HG03097 (cell line): ENCODE results near the gene MAOB.
"Not testable (repeated sequence)": the region's sequence is repeated elsewhere in the genome, so short reads cannot be mapped to it uniquely, and the experiment has no call there.

Source experiments
- ATAC-seq: cut with Tn5 transposase; IDR thresholded peaks from one replicate; pipeline ENCODE4 v1.9.1; 2021; ENCODE audit not compliant: unreplicated experiment, low FRiP score

The MAOB gene

DNA sequence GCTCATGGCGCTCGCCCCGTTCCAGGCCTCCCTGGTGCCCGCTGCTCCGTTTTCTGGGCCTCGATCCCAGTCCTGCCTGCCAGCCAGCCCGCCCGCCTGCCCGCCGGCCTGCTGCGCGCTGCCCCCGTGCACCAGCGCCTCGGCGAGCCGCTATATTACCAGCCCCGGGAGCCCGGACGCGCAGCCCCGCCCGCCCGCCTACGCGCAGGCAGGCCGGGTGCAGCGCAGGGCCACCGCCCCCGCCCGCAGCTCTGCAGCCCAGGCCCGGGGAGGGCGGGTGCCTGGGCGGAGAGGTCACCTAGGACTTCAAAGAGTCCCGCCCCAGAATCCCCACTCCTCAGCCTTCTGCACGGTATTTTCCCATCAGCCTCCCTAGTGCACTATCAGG lies at the start of gene MAOB:
Gene MAOB (minus strand): TSS at position 157 of the 388 bp plus-strand sequence. CDS start 151 bp downstream, at position 6.
- ATAC-seq: no peak

DNA sequence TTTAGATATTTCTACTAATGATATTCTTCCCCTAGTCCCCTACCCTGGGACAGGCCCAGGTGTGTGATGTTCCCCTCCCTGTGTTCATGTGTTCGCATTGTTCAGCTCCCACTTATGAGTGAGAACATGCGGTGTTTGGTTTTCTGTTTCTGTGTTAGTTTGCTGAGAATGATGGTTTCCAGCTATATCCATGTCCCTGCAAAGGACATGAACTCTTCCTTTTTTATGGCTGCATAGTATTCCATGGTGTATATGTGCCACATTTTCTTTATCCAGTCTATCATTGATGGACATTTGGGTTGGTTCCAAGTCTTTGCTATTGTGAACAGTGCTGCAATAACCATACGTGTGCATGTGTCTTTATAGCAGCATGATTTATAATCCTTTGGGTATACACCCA lies 39.8 kb upstream of the MAOB start:
- ATAC-seq: not testable (repeated sequence)

- ATAC-seq: not testable (repeated sequence)
These were observed 28.5 kb upstream of the MAOB start for GRCh38 chrX:43910772-43911171.

DNA sequence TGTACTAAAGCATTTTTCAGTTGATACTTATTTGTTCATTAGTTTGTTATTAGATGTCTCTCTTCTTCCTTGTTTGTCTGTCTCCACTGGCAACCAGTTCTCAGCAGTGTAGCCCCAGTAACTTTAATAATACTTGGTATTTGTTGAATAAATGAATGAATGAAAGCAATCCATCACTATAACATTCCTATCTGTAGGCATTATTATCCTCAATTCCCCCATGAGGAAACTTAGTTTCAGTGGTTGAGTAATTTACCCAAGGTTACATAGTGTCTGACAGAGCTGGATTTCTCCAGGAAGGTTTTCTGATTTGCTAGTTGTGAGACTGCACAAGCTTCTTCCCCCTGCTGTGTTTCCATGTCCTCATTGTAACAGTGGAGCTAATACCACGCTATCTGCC lies 27.8 kb upstream of the MAOB start:
- ATAC-seq: no peak

GRCh38 chrX:43909141-43909540 lies 26.9 kb upstream of the MAOB start:
- ATAC-seq: no peak

DNA sequence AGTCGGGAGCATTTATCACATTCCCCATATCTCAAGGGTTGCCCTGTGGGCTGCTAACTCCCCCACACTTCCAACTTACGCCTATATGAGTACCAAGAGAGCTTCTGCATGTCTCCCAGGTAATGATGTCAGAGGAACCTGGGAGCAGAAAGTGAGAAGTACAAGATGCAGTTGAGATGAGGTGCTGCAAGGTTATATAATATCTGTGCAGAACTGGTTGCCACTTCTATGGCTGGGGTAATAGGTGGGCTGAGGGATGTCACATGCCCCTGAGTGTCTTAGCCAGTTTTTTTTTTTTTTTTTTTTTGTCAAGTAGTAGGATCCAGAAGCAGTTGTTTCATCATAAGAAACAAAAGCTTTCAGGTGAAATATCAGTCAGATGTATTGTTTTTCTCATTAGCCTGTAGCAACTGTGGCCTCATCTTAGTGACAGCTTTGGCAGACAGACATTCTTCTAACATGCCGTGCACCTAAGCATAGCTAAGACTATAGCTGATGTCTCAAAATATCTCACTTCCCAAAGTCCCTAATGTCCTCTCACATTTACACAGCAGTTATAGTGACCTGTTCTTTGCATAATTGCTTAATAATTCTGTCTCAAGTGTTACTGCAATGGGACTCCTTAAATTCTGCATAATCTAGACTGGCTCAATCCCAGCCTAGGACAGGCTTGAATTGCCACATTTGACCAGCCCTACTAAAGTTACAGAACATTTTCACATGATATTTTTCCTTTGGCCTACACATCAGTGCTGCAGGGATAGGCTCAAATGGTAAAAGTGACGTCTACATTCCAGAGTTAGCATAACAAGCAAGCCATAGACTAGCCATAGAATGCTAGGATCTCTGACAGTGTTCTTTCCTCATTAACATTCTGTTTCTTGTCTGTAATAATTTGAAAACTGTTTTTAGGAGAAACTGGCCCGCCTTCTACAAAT lies 17.9 kb upstream of the MAOB start:
- no peak for ATAC-seq

DNA sequence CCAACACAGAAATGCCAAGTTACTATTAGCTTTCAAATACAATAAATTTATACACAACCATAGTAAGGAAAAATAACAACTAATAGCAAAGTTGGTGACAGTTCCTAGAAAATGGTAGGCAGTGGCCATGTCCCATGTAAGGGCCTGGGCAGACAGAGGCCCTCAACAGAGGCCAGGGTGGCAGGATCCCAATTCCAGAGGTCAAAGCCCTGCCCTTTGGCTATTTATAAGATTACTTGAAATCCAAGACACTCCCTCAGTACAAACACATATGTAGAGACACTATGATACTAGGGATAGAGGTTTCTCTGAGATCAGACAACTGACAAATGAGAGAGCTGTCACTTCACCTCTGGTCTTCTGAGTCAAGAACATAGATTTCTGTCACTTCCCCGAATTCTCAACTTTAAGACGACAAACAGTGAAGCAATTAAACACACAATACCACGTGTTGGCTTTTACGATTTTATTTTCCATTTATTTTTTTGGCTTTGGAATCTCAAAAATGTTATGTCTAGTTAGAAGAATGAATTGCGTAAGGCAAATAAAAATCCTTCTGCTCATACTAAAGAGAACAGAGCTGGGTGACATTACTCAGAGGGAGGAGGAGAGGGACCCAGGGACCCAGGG lies 16.3 kb upstream of the MAOB start:
- no peak for ATAC-seq

- no peak for ATAC-seq
These were observed 15.0 kb upstream of the MAOB start for GRCh38 chrX:43897290-43897689.

DNA sequence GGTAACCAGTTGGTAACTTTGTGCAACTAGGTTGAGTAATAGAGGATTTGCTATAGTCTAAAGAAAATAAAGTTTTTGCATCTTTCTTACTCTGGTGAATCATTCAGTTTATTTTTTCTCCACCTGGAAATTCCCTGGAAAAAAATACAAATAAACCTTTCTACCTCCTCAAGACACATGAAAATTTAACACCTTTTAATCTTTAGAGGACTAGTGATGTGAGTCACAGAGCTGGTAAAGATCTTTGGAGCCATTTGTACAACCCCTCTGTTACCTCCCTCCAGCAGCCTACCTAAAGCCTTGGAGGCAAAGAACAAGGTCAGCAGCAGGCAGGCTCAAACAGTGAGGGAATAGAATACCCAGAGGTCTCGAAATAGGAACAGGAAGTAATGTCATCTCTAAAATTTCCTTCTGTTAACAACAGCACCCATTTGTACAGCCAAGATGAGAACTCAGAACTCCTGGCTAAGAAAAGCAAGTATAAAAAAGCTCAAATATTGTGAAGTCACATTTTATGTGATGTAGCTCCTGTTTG lies 10.2 kb upstream of the MAOB start:
- ATAC-seq: no peak

GRCh38 chrX:43885617-43886016 lies 3.4 kb upstream of the MAOB start:
- no peak for ATAC-seq

GRCh38 chrX:43881410-43882293 lies 598 bp downstream of the MAOB start:
- no peak for ATAC-seq

- no peak for ATAC-seq
These were observed 1.8 kb downstream of the MAOB start for GRCh38 chrX:43880425-43880824.

DNA sequence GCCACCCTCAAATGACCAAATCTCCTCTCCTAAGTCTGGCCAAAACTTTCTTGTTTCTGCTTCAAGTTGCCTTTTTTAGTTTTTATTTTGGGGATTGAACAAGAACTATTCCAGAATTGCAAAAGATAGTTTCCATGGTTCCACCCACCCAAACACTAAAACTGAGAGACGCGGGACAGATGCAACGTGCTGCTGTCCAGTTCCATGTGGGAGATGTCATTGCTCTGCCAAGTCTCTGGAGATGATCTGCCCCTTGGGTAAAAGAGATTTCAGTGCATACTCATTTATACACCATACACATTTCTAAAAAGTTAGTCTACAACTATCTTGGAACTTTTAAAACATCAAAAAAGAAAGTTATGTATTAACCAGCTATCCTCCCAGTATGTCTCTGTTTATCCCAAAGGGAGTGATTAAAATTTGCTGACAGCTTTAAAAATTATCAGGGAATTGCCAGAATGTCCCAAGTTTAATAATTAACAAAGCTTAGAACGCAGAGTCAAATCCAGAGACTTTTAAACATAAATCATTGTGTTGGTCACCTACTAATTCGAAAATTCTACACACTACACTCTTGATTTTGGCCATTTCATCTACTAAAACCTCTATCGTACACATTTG lies 3.2 kb downstream of the MAOB start:
- no peak for ATAC-seq

GRCh38 chrX:43876680-43877079 lies 5.6 kb downstream of the MAOB start:
- ATAC-seq: no peak

DNA sequence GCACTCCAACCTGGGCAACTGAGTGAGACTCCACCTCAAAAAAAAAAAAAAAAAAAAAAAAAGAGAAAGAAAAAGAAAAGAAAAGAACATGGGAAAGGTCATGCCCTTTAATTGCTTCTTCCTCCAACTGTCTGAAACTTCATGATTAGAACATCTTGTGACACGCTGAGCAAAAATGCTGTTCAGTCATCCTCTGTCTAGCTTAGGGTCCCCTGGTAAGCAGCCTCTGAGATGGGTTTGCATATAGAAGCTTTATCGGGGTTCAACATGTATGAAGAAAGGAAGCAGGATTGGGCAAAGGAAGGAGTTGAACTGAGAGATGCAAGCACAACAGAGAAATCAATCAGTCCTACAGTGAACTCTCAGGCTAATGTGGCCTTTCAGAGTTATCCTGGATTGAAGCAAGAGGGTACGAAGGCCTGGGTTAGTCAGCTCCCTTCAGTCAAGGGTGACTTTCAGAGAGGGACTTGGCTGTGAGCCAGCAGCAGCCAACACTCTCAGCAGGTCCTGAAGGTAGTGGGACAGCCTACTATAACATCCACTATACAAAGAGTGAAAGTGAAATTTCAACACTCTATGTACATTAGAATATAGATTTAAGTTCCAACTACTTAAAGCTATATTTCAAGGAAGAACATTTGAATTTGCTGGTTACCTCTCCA lies 11.4 kb downstream of the MAOB start:
- ATAC-seq: no peak

DNA sequence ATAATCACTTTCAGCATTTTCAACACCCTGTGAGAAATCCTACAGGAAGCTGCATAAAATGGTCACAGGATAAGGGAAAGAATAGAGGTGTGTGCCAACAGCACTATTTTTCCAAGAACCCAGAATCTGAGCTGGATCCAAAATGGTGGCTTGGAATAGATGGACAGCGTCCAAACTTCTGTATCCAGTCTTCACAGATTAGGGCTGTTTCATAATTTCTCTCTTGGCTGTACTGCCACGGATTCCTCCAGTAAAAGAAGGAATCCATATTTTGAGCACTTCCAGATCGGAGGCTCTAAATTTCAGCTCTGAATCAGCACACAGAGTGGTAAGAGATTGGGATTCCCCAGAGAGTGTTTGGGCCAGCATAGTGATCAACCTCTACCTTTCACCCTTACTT lies 12.2 kb downstream of the MAOB start:
- no peak for ATAC-seq

DNA sequence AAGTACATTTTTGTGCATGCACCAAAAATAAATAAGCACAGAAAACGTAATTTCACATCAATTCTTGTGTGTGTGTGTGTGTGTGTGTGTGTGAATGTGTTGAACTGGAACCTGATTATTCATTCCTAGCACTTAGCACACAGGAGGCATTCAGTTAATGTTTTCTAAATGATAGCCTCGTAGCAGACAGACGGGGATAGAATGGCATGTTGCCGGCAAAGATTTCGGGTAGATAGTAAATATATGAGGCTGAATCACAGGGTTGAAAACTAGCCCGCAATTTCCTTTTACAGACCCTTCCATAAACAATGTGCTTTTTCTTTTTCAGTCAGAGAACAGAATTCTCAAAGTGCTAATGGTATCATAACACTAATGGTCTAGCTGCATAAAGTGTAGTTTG lies 13.5 kb downstream of the MAOB start:
- ATAC-seq: no peak

DNA sequence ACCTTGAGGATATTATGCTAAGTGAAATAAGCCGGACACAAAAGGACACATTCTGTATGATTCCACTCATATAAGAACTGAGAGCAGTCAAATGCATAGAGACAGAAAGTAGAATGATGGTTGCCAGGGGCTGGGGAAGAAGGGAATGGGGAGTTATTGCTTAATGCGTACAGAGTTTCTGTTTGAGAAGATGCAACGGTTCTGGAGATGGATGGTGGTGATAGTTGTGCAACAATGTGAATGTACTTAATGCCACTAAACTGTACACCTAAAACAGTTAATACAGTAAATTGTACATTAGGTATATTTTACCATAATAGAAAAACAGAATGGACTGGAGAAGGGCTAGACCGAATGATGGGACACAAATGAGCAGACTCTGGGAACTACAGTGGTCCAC lies 15.8 kb downstream of the MAOB start:
- ATAC-seq: no peak

DNA sequence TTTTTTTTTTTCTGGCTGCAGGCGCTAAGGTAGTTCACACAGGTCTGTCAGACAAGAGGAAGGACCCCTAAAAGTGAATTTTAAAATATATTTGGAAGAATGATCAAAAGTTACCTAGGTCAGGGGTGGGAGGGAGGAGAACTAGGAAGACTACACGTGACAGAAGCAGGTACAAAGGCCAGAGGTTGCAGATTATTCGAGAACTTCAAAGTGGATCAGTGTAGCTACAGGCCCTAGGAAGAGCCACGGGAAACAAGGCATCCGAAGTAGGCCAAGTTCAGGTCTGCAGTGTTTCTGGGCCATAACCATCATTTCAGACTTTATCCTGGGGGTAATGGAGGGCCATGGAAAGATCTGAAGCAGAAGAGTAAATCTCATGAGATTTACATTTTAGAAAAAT lies 16.5 kb downstream of the MAOB start:
- no peak for ATAC-seq

GRCh38 chrX:43862434-43862833 lies 19.8 kb downstream of the MAOB start:
- no peak for ATAC-seq
